Activated CD4-positive, CD25-positive, alpha-beta regulatory T cell treated with anti-CD3 and anti-CD28 coated beads, Interleukin-2, amount 50 U/mL, for 72 hours (primary cell): Measurements from ENCODE around the gene SRGN.
"Not testable (repeated sequence)": the region's sequence is repeated elsewhere in the genome, so short reads cannot be mapped to it uniquely, and the experiment has no call there.

ENCODE experiments used
- DNase-seq: peaks from one replicate; pipeline ENCODE4 v3.0.0; 2021

The SRGN gene

GRCh38 chr10:69087590-69088470 lies at the start of gene SRGN:
TSS of gene SRGN (plus strand) at chr10:69088103. CDS start at chr10:69088158, 55 bp downstream.
- peak; percentile 53 for DNase-seq

GRCh38 chr10:69040904-69041303 lies 47.0 kb upstream of the SRGN start:
- DNase-seq, result not testable (repeated sequence)

GRCh38 chr10:69042417-69042816 lies 45.5 kb upstream of the SRGN start:
- DNase-seq, result no peak

GRCh38 chr10:69042838-69043237 lies 45.1 kb upstream of the SRGN start:
- DNase-seq, result no peak

- DNase-seq, result peak; percentile 44
These were observed 43.9 kb upstream of the SRGN start for GRCh38 chr10:69043931-69044531.

- no peak for DNase-seq
These were observed 43.4 kb upstream of the SRGN start for GRCh38 chr10:69044546-69044945.

- no peak for DNase-seq
These were observed 42.2 kb upstream of the SRGN start for GRCh38 chr10:69045441-69046300.

- no peak for DNase-seq
These were observed 40.6 kb upstream of the SRGN start for GRCh38 chr10:69047111-69047832.

GRCh38 chr10:69048103-69048502 lies 39.8 kb upstream of the SRGN start:
- no peak for DNase-seq

- no peak for DNase-seq
These were observed 38.3 kb upstream of the SRGN start for GRCh38 chr10:69049566-69049961.

- no peak for DNase-seq
These were observed 36.6 kb upstream of the SRGN start for GRCh38 chr10:69051303-69051702.

- no peak for DNase-seq
These were observed 36.0 kb upstream of the SRGN start for GRCh38 chr10:69051710-69052487.

- DNase-seq, result no peak
These were observed 35.2 kb upstream of the SRGN start for GRCh38 chr10:69052736-69053135.

GRCh38 chr10:69055241-69055640 lies 32.7 kb upstream of the SRGN start:
- no peak for DNase-seq

- DNase-seq, result peak; percentile 37
These were observed 31.8 kb upstream of the SRGN start for GRCh38 chr10:69056129-69056528.

- no peak for DNase-seq
These were observed 31.2 kb upstream of the SRGN start for GRCh38 chr10:69056536-69057260.

GRCh38 chr10:69057261-69057950 lies 30.5 kb upstream of the SRGN start:
- DNase-seq, result no peak

- no peak for DNase-seq
These were observed 30.0 kb upstream of the SRGN start for GRCh38 chr10:69057951-69058297.

- DNase-seq, result no peak
These were observed 27.6 kb upstream of the SRGN start for GRCh38 chr10:69060127-69060798.
